H1 (cell line): ENCODE results near the gene SCAF1. TPM values are rescaled to one million over a fixed set of nuclear protein-coding genes. Genes with fewer than 3 reads are reported as not detected.

Experiments
- RXRA ChIP-seq: IDR thresholded peaks from 2 replicates; pipeline ENCODE4 v1.6.1; 2011; ENCODE audit warnings: low read depth, mild to moderate bottlenecking, low read length, moderate library complexity; ENCODE audit not compliant: insufficient read depth
- polyA plus RNA-seq, 7 experiments: library from polyadenylated mRNA; depleted of rRNA in 3 of 7; stranded (reverse) in 5 of 7; unstranded in 2 of 7; fragments of >200 nt in 5 of 7; fragments of 200-250 nt in 2 of 7; gene quantifications; 1 replicate in 5 of 7; 2 replicates in 1 of 7; 4 replicates in 1 of 7; pipeline versions ENCODE4 v1.2.1 to v1.2.3, GENCODE V29; 2011 to 2013; ENCODE audit warnings: missing spikeins in 2 of 7, mixed read lengths in 2 of 7
- total RNA-seq: library from RNA; stranded (reverse); fragmentation: NEBNext Ultra II Directional; extraction: Animal tissue kit (Norgen Biotek cat#: 25700); gene quantifications from 2 replicates; pipeline ENCODE4 v1.2.1, GENCODE V29; 2021

SCAF1 gene
- total and polyA plus RNA-seq, 2 of the 8 experiments (the other 6 are each of a cell fraction or from before 2014, with no cell fraction given) = 9.7 to 81.7 TPM

- TF ChIP-seq RXRA = no peak
- TF ChIP-seq, all 59 proteins: peak for 0
These were observed 28.6 kb upstream of the SCAF1 start (continued) for GRCh38 chr19:49613374-49613773.
